K562 (cell line): ENCODE results near the gene ATXN7L1. TPM values are rescaled to one million over a fixed set of nuclear protein-coding genes. Genes with fewer than 3 reads are reported as not detected.

Experiments
- ATAC-seq: fragments of 200-7000 bp; cut with Tn5 transposase; 3 replicates; pipeline ENCODE4 v1.9.1; 2020; ENCODE audit warnings: moderate library complexity
- BruUV-seq: library from RNA; stranded (reverse); fragments of 400-500 nt; replicated peaks from 2 replicates; lab custom pipeline; 2021; lab: Mats Ljungman, UMichigan
- CTCF ChIA-PET: fragments of 300-600 bp; formaldehyde crosslinking; extraction: SDS; loops from one replicate; lab custom pipeline; 2021; ENCODE audit warnings: low intra/inter-chr PET ratio; lab: Yijun Ruan, JAX
- POLR2A ChIA-PET: fragments of 300-600, 350-650 bp; sonication (Branson Sonifier 250); formaldehyde crosslinking; extraction: SDS; loops from one replicate; lab custom pipeline; 2021; ENCODE audit warnings: antibody characterized with exemption, inconsistent platforms; lab: Yijun Ruan, JAX
- DNase-seq, 4 experiments: peaks; one replicate each; pipeline versions ENCODE4 v3.0.0 to v3.0.0-alpha.2; 2011 to 2018; ENCODE audit warnings: low spot score in 3 of 4, mixed read lengths in 3 of 4; ENCODE audit errors: extremely low read depth in 1 of 4
- FAIRE-seq: peaks from 2 replicates; lab custom pipeline; 2011; peaks lifted over from hg19 to GRCh38; lab: Jason Lieb, UNC
- H2AFZ ChIP-seq: 2 replicates; pipeline ENCODE4 v1.6.0; 2011; ENCODE audit warnings: low read depth, low read length, control low read depth, inconsistent platforms
- H3K27ac ChIP-seq: fragments of 200-600 bp; 3 replicates; pipeline ENCODE4 v1.8.0; 2011; ENCODE audit warnings: low read depth, mild to moderate bottlenecking, control low read depth, inconsistent platforms, low read length, moderate library complexity, mixed read lengths; ENCODE audit errors: extremely low read depth
- H3K27me3 ChIP-seq, 2 experiments: fragments of 300-600 bp in 1 of 2; 2 replicates in 1 of 2; 3 replicates in 1 of 2; pipeline versions ENCODE4 v1.6.0 to v1.8.0; 2011; ENCODE audit warnings: inconsistent platforms in 2 of 2, low read length in 2 of 2, mild to moderate bottlenecking in 1 of 2, mixed read lengths in 1 of 2, moderate library complexity in 1 of 2; ENCODE audit not compliant: control insufficient read depth in 2 of 2, insufficient read depth in 2 of 2
- H3K36me3 ChIP-seq: fragments of 300-600 bp; 3 replicates; pipeline ENCODE4 v1.8.0; 2011; ENCODE audit warnings: mild to moderate bottlenecking, low read length, inconsistent platforms; ENCODE audit not compliant: control insufficient read depth, insufficient read depth
- H3K4me1 ChIP-seq, 2 experiments: fragments of 200-600 bp in 1 of 2; replicated peaks in 1 of 2; 2 replicates in 1 of 2; 3 replicates in 1 of 2; pipeline versions ENCODE4 v1.5.1 to v1.8.0; 2011; ENCODE audit warnings: inconsistent platforms in 2 of 2, low read length in 2 of 2, mild to moderate bottlenecking in 1 of 2, mixed read lengths in 1 of 2, moderate library complexity in 1 of 2; ENCODE audit not compliant: control insufficient read depth in 2 of 2, insufficient read depth in 2 of 2
- H3K4me2 ChIP-seq: 2 replicates; pipeline ENCODE4 v1.6.1; 2011; ENCODE audit warnings: low read length, control low read depth, inconsistent platforms, mixed read lengths; ENCODE audit not compliant: insufficient read depth
- H3K4me3 ChIP-seq: fragments of 200-600 bp; sonication (generic), shearing (Covaris generic); 2 replicates; pipeline ENCODE4 v1.5.1; 2016; ENCODE audit warnings: control low read depth, inconsistent platforms
- H3K79me2 ChIP-seq: fragments of 200-600 bp; 3 replicates; pipeline ENCODE4 v1.8.0; 2011; ENCODE audit warnings: low read length, inconsistent platforms; ENCODE audit not compliant: control insufficient read depth, insufficient read depth
- H3K9ac ChIP-seq, 2 experiments: 2 replicates each; pipeline versions ENCODE4 v1.6.0 to v1.6.1; 2011; ENCODE audit warnings: low read depth in 2 of 2, low read length in 2 of 2, control low read depth in 1 of 2, inconsistent platforms in 1 of 2, mild to moderate bottlenecking in 1 of 2, mixed read lengths in 1 of 2; ENCODE audit not compliant: insufficient read depth in 1 of 2
- H3K9me1 ChIP-seq: one replicate; pipeline ENCODE4 v1.6.0; 2011; ENCODE audit warnings: inconsistent platforms, mild to moderate bottlenecking, low read length, moderate library complexity; ENCODE audit not compliant: control insufficient read depth, insufficient read depth
- H3K9me3 ChIP-seq: replicated peaks from 2 replicates; pipeline ENCODE4 v1.5.1; 2011; ENCODE audit warnings: low read depth, low read length, inconsistent platforms; ENCODE audit not compliant: control insufficient read depth, insufficient read depth
- H4K20me1 ChIP-seq: replicated peaks from 2 replicates; pipeline ENCODE4 v1.6.1; 2011; ENCODE audit warnings: low read length, inconsistent platforms, mixed read lengths; ENCODE audit not compliant: control insufficient read depth, insufficient read depth
- CTBP1 ChIP-seq: fragments of 450-650 bp; IDR thresholded peaks from 2 replicates; pipeline ENCODE4 v1.6.1; 2016; ENCODE audit warnings: borderline replicate concordance
- ELF4 ChIP-seq: fragments of 450-650 bp; formaldehyde crosslinking; IDR thresholded peaks from 2 replicates; pipeline ENCODE4 v1.4.0; 2022; ENCODE audit warnings: missing genetic modification characterization
- ETV5 ChIP-seq: sonication (generic); formaldehyde crosslinking; IDR thresholded peaks from 2 replicates; pipeline ENCODE4 v1.4.0; 2020; ENCODE audit warnings: low read depth, mild to moderate bottlenecking, missing genetic modification reagents
- GTF2A2 ChIP-seq: IDR thresholded peaks from 2 replicates; pipeline ENCODE4 v1.6.1; 2016; ENCODE audit warnings: mild to moderate bottlenecking, missing genetic modification characterization, missing compliant biosample characterization
- NFE2 ChIP-seq: IDR thresholded peaks from 2 replicates; pipeline ENCODE4 v1.6.1; 2014; ENCODE audit warnings: antibody characterized with exemption, low read depth
- NR3C1 ChIP-seq: sonication (generic); formaldehyde crosslinking; IDR thresholded peaks from 2 replicates; pipeline ENCODE4 v1.8.1; 2022; ENCODE audit warnings: missing genetic modification reagents
- OTX1 ChIP-seq: fragments of 450-650 bp; formaldehyde crosslinking; IDR thresholded peaks from 2 replicates; pipeline ENCODE4 v1.4.0; 2022; ENCODE audit warnings: mild to moderate bottlenecking
- POLR2G ChIP-seq: fragments of 200-400 bp; formaldehyde crosslinking; IDR thresholded peaks from 2 replicates; pipeline ENCODE4 v1.6.1; 2017; ENCODE audit warnings: low read depth, mild to moderate bottlenecking, antibody characterized with exemption, low read length, moderate library complexity
- SPI1 ChIP-seq: IDR thresholded peaks from 2 replicates; pipeline ENCODE4 v1.6.1; 2011; ENCODE audit warnings: low read depth, low read length, control low read depth, borderline replicate concordance
- TBP ChIP-seq: optimal IDR thresholded peaks from 2 replicates; pipeline ENCODE3; 2011; ENCODE audit warnings: low read depth, low read length, improper control_type of control experiment
- WGBS: fragments of 100-300 bp; shearing (Covaris generic); methylation state at CpG from one replicate; pipeline ENCODE4 v1.1.6; 2016; ENCODE audit warnings: low coverage, mixed read lengths; ENCODE audit not compliant: insufficient coverage; ENCODE audit errors: missing lambda C conversion rate; 5-methylcytosine and 5-hydroxymethylcytosine counted together
- in situ Hi-C: fragments of 300-500 bp; cut with MboI; formaldehyde crosslinking; loops from 4 replicates; pipeline ENCODE4 v1.15.0; 2018; ENCODE audit warnings: inconsistent platforms, mixed read lengths
- intact Hi-C: fragments of 100-400 bp; cut with micrococcal nuclease; formaldehyde crosslinking; loops from 2 replicates; pipeline ENCODE4 v1.14.2; 2022
- polyA plus RNA-seq, 8 experiments: library from polyadenylated mRNA; depleted of rRNA in 4 of 8; stranded (reverse) in 5 of 8; unstranded in 3 of 8; fragments of >200 nt; fragmentation: Nextera tagmentation in 2 of 8; fragmentation: Illumina TruSeq in 1 of 8; extraction: Ambion mirVana in 2 of 8; extraction: Trizol in 1 of 8; gene quantifications; 2 replicates each; pipeline versions ENCODE4 v1.2.1 to v1.2.3, GENCODE V29; 2011 to 2014; ENCODE audit warnings: inconsistent platforms in 1 of 8, missing spikeins in 1 of 8
- total RNA-seq, 7 experiments: library from RNA; depleted of rRNA in 6 of 7; stranded (reverse); fragments of >200 nt in 6 of 7; fragmentation: Illumina TruSeq in 2 of 7; extraction: Trizol in 2 of 7; gene quantifications; 2 replicates each; pipeline versions ENCODE4 v1.2.1 to v1.2.3, GENCODE V29; 2011 to 2021; ENCODE audit warnings: low replicate concordance in 1 of 7
- TF ChIP-seq, protein P1 (sequence below): fragments of 250-450 bp; sonication (Bioruptor Pico); IDR thresholded peaks from 2 replicates; pipeline ENCODE4 v1.4.0; 2020; ENCODE audit warnings: mild to moderate bottlenecking, moderate library complexity, borderline replicate concordance
- TF ChIP-seq, protein P2 (sequence below): sonication (generic); formaldehyde crosslinking; IDR thresholded peaks from 2 replicates; pipeline ENCODE4 v1.8.1; 2023; ENCODE audit warnings: mild to moderate bottlenecking, missing genetic modification reagents
- TF ChIP-seq, protein P3 (sequence below): fragments of 250-450 bp; sonication (Bioruptor Pico); IDR thresholded peaks from 2 replicates; pipeline ENCODE4 v1.8.0; 2021; ENCODE audit warnings: borderline replicate concordance, mild to moderate bottlenecking, moderate library complexity; ENCODE audit not compliant: poor library complexity, severe bottlenecking

Gene ATXN7L1
- total and polyA plus RNA-seq, 9 of the 15 experiments (the other 6 are each of a cell fraction or from before 2014, with no cell fraction given) = 6.6 to 13.7 (median 10.7) TPM

DNA sequence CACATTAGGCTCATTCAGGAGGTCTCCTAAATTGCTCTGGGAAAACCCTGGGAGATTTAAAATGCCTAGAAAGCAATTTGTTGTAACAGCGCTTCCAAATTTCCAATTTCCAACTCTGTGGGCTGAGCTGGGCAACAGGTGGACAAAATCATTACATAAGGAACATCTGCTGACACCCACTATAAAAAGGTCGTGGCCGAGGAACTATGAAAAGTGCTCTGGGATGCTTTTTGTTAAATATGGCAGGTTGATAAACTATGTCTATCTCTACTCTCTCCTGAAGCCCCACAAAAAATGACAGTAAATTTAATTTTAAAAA is 45.1 kb downstream of the ATXN7L1 start:
- intact Hi-C loops = no loop called here
- H3K4me1 ChIP-seq = no peaks in the 10 kb centered on the region
- TF ChIP-seq, protein P1, sequence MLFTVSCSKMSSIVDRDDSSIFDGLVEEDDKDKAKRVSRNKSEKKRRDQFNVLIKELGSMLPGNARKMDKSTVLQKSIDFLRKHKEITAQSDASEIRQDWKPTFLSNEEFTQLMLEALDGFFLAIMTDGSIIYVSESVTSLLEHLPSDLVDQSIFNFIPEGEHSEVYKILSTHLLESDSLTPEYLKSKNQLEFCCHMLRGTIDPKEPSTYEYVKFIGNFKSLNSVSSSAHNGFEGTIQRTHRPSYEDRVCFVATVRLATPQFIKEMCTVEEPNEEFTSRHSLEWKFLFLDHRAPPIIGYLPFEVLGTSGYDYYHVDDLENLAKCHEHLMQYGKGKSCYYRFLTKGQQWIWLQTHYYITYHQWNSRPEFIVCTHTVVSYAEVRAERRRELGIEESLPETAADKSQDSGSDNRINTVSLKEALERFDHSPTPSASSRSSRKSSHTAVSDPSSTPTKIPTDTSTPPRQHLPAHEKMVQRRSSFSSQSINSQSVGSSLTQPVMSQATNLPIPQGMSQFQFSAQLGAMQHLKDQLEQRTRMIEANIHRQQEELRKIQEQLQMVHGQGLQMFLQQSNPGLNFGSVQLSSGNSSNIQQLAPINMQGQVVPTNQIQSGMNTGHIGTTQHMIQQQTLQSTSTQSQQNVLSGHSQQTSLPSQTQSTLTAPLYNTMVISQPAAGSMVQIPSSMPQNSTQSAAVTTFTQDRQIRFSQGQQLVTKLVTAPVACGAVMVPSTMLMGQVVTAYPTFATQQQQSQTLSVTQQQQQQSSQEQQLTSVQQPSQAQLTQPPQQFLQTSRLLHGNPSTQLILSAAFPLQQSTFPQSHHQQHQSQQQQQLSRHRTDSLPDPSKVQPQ = no peak
- no peak for TF ChIP-seq CTBP1
- TF ChIP-seq, protein P2, sequence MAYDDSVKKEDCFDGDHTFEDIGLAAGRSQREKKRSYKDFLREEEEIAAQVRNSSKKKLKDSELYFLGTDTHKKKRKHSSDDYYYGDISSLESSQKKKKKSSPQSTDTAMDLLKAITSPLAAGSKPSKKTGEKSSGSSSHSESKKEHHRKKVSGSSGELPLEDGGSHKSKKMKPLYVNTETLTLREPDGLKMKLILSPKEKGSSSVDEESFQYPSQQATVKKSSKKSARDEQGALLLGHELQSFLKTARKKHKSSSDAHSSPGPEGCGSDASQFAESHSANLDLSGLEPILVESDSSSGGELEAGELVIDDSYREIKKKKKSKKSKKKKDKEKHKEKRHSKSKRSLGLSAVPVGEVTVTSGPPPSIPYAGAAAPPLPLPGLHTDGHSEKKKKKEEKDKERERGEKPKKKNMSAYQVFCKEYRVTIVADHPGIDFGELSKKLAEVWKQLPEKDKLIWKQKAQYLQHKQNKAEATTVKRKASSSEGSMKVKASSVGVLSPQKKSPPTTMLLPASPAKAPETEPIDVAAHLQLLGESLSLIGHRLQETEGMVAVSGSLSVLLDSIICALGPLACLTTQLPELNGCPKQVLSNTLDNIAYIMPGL (CRISPR knock-in tag) = no peak
- TF ChIP-seq, protein P3, sequence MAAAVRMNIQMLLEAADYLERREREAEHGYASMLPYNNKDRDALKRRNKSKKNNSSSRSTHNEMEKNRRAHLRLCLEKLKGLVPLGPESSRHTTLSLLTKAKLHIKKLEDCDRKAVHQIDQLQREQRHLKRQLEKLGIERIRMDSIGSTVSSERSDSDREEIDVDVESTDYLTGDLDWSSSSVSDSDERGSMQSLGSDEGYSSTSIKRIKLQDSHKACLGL (CRISPR knock-in tag) = no peak
- TF ChIP-seq ETV5 = no peak
- TF ChIP-seq POLR2G = no peak
- no peak for TF ChIP-seq TBP
- TF ChIP-seq NR3C1 = no peak
- no peak for TF ChIP-seq NFE2
- no peak for TF ChIP-seq SPI1
- no peak for TF ChIP-seq GTF2A2
- no peak for TF ChIP-seq ELF4 (CRISPR knock-in tag)
- TF ChIP-seq OTX1 (CRISPR knock-in tag) = no peak

More for the DNA sequence above, 45.1 kb downstream of the ATXN7L1 start:
- no peak overlapping the region for H3K27ac ChIP-seq
- peaks cover 12% of the 10 kb centered on the region; the same call in 1 of the 2 replicates for H4K20me1 ChIP-seq
- H3K36me3 ChIP-seq = no peaks in the 10 kb centered on the region
- CTCF ChIA-PET = no interaction called here
- WGBS = 15% methylated on average over 3 of the region's 3 CpGs
- no peaks in the 10 kb centered on the region for H3K9me3 ChIP-seq
- H3K27me3 ChIP-seq = peaks cover 10 to 17% of the 10 kb centered on the region in 2 experiments; a peak in 4 of 5 replicates
- no peak overlapping the region for H3K4me2 ChIP-seq
- H2AFZ ChIP-seq = no peak overlapping the region
- H3K9ac ChIP-seq = no peak overlapping the region
- H3K79me2 ChIP-seq = no peaks in the 10 kb centered on the region
- FAIRE-seq (no peak), DNase-seq (no peak), ATAC-seq (no peak)
- POLR2A ChIA-PET = interaction anchor here (0.7 to 2.1 kb wide), 3 partner anchors 9 to 141 kb away, joined by 4 to 5 read pairs (median 4); no protein-coding TSS in a partner anchor
- H3K4me3 ChIP-seq = no peak overlapping the region
- no TSS peak for BruUV-seq
- in situ Hi-C loops = no loop called here
- H3K9me1 ChIP-seq = no peaks in the 10 kb centered on the region
